K562 (cell line): ENCODE data around the gene KCNF1. TPM values are rescaled to one million over a fixed set of nuclear protein-coding genes. Genes with fewer than 3 reads are reported as not detected.

ENCODE experiments used
- ATAC-seq: fragments of 200-7000 bp; cut with Tn5 transposase; 3 replicates; pipeline ENCODE4 v1.9.1; 2020; ENCODE audit warnings: moderate library complexity
- BruUV-seq: library from RNA; stranded (reverse); fragments of 400-500 nt; replicated peaks from 2 replicates; lab custom pipeline; 2021; lab: Mats Ljungman, UMichigan
- CTCF ChIA-PET: fragments of 300-600 bp; formaldehyde crosslinking; extraction: SDS; loops from one replicate; lab custom pipeline; 2021; ENCODE audit warnings: low intra/inter-chr PET ratio; lab: Yijun Ruan, JAX
- POLR2A ChIA-PET: fragments of 300-600, 350-650 bp; sonication (Branson Sonifier 250); formaldehyde crosslinking; extraction: SDS; loops from one replicate; lab custom pipeline; 2021; ENCODE audit warnings: antibody characterized with exemption, inconsistent platforms; lab: Yijun Ruan, JAX
- DNase-seq, 4 experiments: peaks; one replicate each; pipeline versions ENCODE4 v3.0.0 to v3.0.0-alpha.2; 2011 to 2018; ENCODE audit warnings: low spot score in 3 of 4, mixed read lengths in 3 of 4; ENCODE audit errors: extremely low read depth in 1 of 4
- FAIRE-seq: peaks from 2 replicates; lab custom pipeline; 2011; peaks lifted over from hg19 to GRCh38; lab: Jason Lieb, UNC
- H2AFZ ChIP-seq: 2 replicates; pipeline ENCODE4 v1.6.0; 2011; ENCODE audit warnings: low read depth, low read length, control low read depth, inconsistent platforms
- H3K27ac ChIP-seq: fragments of 200-600 bp; 3 replicates; pipeline ENCODE4 v1.8.0; 2011; ENCODE audit warnings: low read depth, mild to moderate bottlenecking, control low read depth, inconsistent platforms, low read length, moderate library complexity, mixed read lengths; ENCODE audit errors: extremely low read depth
- H3K27me3 ChIP-seq, 2 experiments: fragments of 300-600 bp in 1 of 2; 2 replicates in 1 of 2; 3 replicates in 1 of 2; pipeline versions ENCODE4 v1.6.0 to v1.8.0; 2011; ENCODE audit warnings: inconsistent platforms in 2 of 2, low read length in 2 of 2, mild to moderate bottlenecking in 1 of 2, mixed read lengths in 1 of 2, moderate library complexity in 1 of 2; ENCODE audit not compliant: control insufficient read depth in 2 of 2, insufficient read depth in 2 of 2
- H3K36me3 ChIP-seq: fragments of 300-600 bp; 3 replicates; pipeline ENCODE4 v1.8.0; 2011; ENCODE audit warnings: mild to moderate bottlenecking, low read length, inconsistent platforms; ENCODE audit not compliant: control insufficient read depth, insufficient read depth
- H3K4me1 ChIP-seq, 2 experiments: fragments of 200-600 bp in 1 of 2; replicated peaks in 1 of 2; 2 replicates in 1 of 2; 3 replicates in 1 of 2; pipeline versions ENCODE4 v1.5.1 to v1.8.0; 2011; ENCODE audit warnings: inconsistent platforms in 2 of 2, low read length in 2 of 2, mild to moderate bottlenecking in 1 of 2, mixed read lengths in 1 of 2, moderate library complexity in 1 of 2; ENCODE audit not compliant: control insufficient read depth in 2 of 2, insufficient read depth in 2 of 2
- H3K4me2 ChIP-seq: 2 replicates; pipeline ENCODE4 v1.6.1; 2011; ENCODE audit warnings: low read length, control low read depth, inconsistent platforms, mixed read lengths; ENCODE audit not compliant: insufficient read depth
- H3K4me3 ChIP-seq: fragments of 200-600 bp; sonication (generic), shearing (Covaris generic); 2 replicates; pipeline ENCODE4 v1.5.1; 2016; ENCODE audit warnings: control low read depth, inconsistent platforms
- H3K79me2 ChIP-seq: fragments of 200-600 bp; 3 replicates; pipeline ENCODE4 v1.8.0; 2011; ENCODE audit warnings: low read length, inconsistent platforms; ENCODE audit not compliant: control insufficient read depth, insufficient read depth
- H3K9ac ChIP-seq, 2 experiments: 2 replicates each; pipeline versions ENCODE4 v1.6.0 to v1.6.1; 2011; ENCODE audit warnings: low read depth in 2 of 2, low read length in 2 of 2, control low read depth in 1 of 2, inconsistent platforms in 1 of 2, mild to moderate bottlenecking in 1 of 2, mixed read lengths in 1 of 2; ENCODE audit not compliant: insufficient read depth in 1 of 2
- H3K9me1 ChIP-seq: one replicate; pipeline ENCODE4 v1.6.0; 2011; ENCODE audit warnings: inconsistent platforms, mild to moderate bottlenecking, low read length, moderate library complexity; ENCODE audit not compliant: control insufficient read depth, insufficient read depth
- H3K9me3 ChIP-seq: replicated peaks from 2 replicates; pipeline ENCODE4 v1.5.1; 2011; ENCODE audit warnings: low read depth, low read length, inconsistent platforms; ENCODE audit not compliant: control insufficient read depth, insufficient read depth
- H4K20me1 ChIP-seq: replicated peaks from 2 replicates; pipeline ENCODE4 v1.6.1; 2011; ENCODE audit warnings: low read length, inconsistent platforms, mixed read lengths; ENCODE audit not compliant: control insufficient read depth, insufficient read depth
- AFF4 ChIP-seq: sonication (generic); formaldehyde crosslinking; IDR thresholded peaks from 2 replicates; pipeline ENCODE4 v1.8.0; 2023; ENCODE audit warnings: mild to moderate bottlenecking, missing genetic modification reagents
- CREB3 ChIP-seq: fragments of 450-650 bp; conservative IDR thresholded peaks from 2 replicates; pipeline ENCODE4 v1.6.1; 2016; ENCODE audit warnings: missing genetic modification characterization, low read depth, mild to moderate bottlenecking, missing compliant biosample characterization, moderate library complexity
- GTF2F1 ChIP-seq: IDR thresholded peaks from 2 replicates; pipeline ENCODE4 v1.6.1; 2011; ENCODE audit warnings: low read depth, low read length, improper control_type of control experiment
- MAFG ChIP-seq: fragments of 450-650 bp; conservative IDR thresholded peaks from 2 replicates; pipeline ENCODE4 v1.6.1; 2016; ENCODE audit warnings: missing genetic modification characterization, missing compliant biosample characterization
- MTF1 ChIP-seq: fragments of 250-450 bp; sonication (Bioruptor Pico); IDR thresholded peaks from 2 replicates; pipeline ENCODE4 v1.9.0; 2021; ENCODE audit warnings: moderate library complexity, mild to moderate bottlenecking, inconsistent platforms, borderline replicate concordance
- NCOA2 ChIP-seq, 2 experiments: fragments of 450-650 bp; IDR thresholded peaks; 2 replicates each; pipeline ENCODE4 v1.6.1; 2018; ENCODE audit warnings: mild to moderate bottlenecking in 2 of 2, moderate library complexity in 1 of 2; ENCODE audit not compliant: partially characterized antibody in 2 of 2
- NCOA6 ChIP-seq: fragments of 450-650 bp; IDR thresholded peaks from 2 replicates; pipeline ENCODE4 v1.6.1; 2017; ENCODE audit warnings: mild to moderate bottlenecking
- NEUROD1 ChIP-seq: fragments of 150-350 bp; IDR thresholded peaks from 2 replicates; pipeline ENCODE4 v1.6.1; 2014; ENCODE audit warnings: borderline replicate concordance, low read length, low read depth; ENCODE audit not compliant: partially characterized antibody
- PRMT5 ChIP-seq: sonication (generic); formaldehyde crosslinking; IDR thresholded peaks from 2 replicates; pipeline ENCODE4 v1.5.0; 2020; ENCODE audit warnings: missing genetic modification reagents
- RBM17 ChIP-seq: fragments of 200-400 bp; formaldehyde crosslinking; IDR thresholded peaks from 2 replicates; pipeline ENCODE4 v1.6.1; 2017; ENCODE audit warnings: low read depth, mild to moderate bottlenecking, low read length, borderline replicate concordance
- SUPT5H ChIP-seq: fragments of 450-650 bp; IDR thresholded peaks from 2 replicates; pipeline ENCODE4 v1.6.1; 2016
- THRAP3 ChIP-seq: fragments of 450-650 bp; IDR thresholded peaks from 2 replicates; pipeline ENCODE4 v1.6.1; 2016; ENCODE audit warnings: mild to moderate bottlenecking, inconsistent platforms, borderline replicate concordance
- TRIM28 ChIP-seq: fragments of 450-650 bp; IDR thresholded peaks from 2 replicates; pipeline ENCODE4 v1.6.1; 2017
- VEZF1 ChIP-seq: fragments of 200-800 bp; sonication (Bioruptor generic); IDR thresholded peaks from 2 replicates; pipeline ENCODE4 v1.6.1; 2017; ENCODE audit warnings: missing genetic modification characterization, missing compliant biosample characterization
- ZBTB1 ChIP-seq: sonication (generic); formaldehyde crosslinking; IDR thresholded peaks from 2 replicates; pipeline ENCODE4 v1.8.1; 2023; ENCODE audit warnings: missing genetic modification reagents, low read depth, mild to moderate bottlenecking, borderline replicate concordance
- ZBTB7A ChIP-seq: IDR thresholded peaks from 2 replicates; pipeline ENCODE4 v1.6.1; 2011; ENCODE audit warnings: low read depth, mild to moderate bottlenecking, low read length, moderate library complexity, borderline replicate concordance; ENCODE audit not compliant: control insufficient read depth
- WGBS: fragments of 100-300 bp; shearing (Covaris generic); methylation state at CpG from one replicate; pipeline ENCODE4 v1.1.6; 2016; ENCODE audit warnings: low coverage, mixed read lengths; ENCODE audit not compliant: insufficient coverage; ENCODE audit errors: missing lambda C conversion rate; 5-methylcytosine and 5-hydroxymethylcytosine counted together
- in situ Hi-C: fragments of 300-500 bp; cut with MboI; formaldehyde crosslinking; loops from 4 replicates; pipeline ENCODE4 v1.15.0; 2018; ENCODE audit warnings: inconsistent platforms, mixed read lengths
- intact Hi-C: fragments of 100-400 bp; cut with micrococcal nuclease; formaldehyde crosslinking; loops from 2 replicates; pipeline ENCODE4 v1.14.2; 2022
- polyA plus RNA-seq, 8 experiments: library from polyadenylated mRNA; depleted of rRNA in 4 of 8; stranded (reverse) in 5 of 8; unstranded in 3 of 8; fragments of >200 nt; fragmentation: Nextera tagmentation in 2 of 8; fragmentation: Illumina TruSeq in 1 of 8; extraction: Ambion mirVana in 2 of 8; extraction: Trizol in 1 of 8; gene quantifications; 2 replicates each; pipeline versions ENCODE4 v1.2.1 to v1.2.3, GENCODE V29; 2011 to 2014; ENCODE audit warnings: inconsistent platforms in 1 of 8, missing spikeins in 1 of 8
- total RNA-seq, 7 experiments: library from RNA; depleted of rRNA in 6 of 7; stranded (reverse); fragments of >200 nt in 6 of 7; fragmentation: Illumina TruSeq in 2 of 7; extraction: Trizol in 2 of 7; gene quantifications; 2 replicates each; pipeline versions ENCODE4 v1.2.1 to v1.2.3, GENCODE V29; 2011 to 2021; ENCODE audit warnings: low replicate concordance in 1 of 7

The KCNF1 gene
- total and polyA plus RNA-seq, 9 of the 15 experiments (the other 6 are each of a cell fraction or from before 2014, with no cell fraction given): not detected

GRCh38 chr2:10949835-10950234 lies 38.1 kb downstream of the KCNF1 start:
- 7% methylated on average over 1 of the region's 1 CpG for WGBS
- H3K9me1 ChIP-seq: no peaks in the 10 kb centered on the region
- no peak overlapping the region for H3K4me3 ChIP-seq
- BruUV-seq: no TSS peak
- intact Hi-C loops: no loop called here
- H4K20me1 ChIP-seq: no peaks in the 10 kb centered on the region
- no peak overlapping the region for H3K27ac ChIP-seq
- CTCF ChIA-PET: no interaction called here
- POLR2A ChIA-PET: no interaction called here
- ATAC-seq (no peak), FAIRE-seq (no peak), DNase-seq (no peak)
- no peak overlapping the region for H3K4me2 ChIP-seq
- in situ Hi-C loops: no loop called here
- no peak overlapping the region for H3K9ac ChIP-seq
- no peaks in the 10 kb centered on the region for H3K36me3 ChIP-seq
- H2AFZ ChIP-seq: no peak overlapping the region
- H3K27me3 ChIP-seq: peaks cover 2 to 30% of the 10 kb centered on the region in 2 experiments; a peak in 2 of 5 replicates
- H3K79me2 ChIP-seq: no peaks in the 10 kb centered on the region
- H3K4me1 ChIP-seq: no peaks in the 10 kb centered on the region
- no peaks in the 10 kb centered on the region for H3K9me3 ChIP-seq
- TF ChIP-seq GTF2F1 (no peak), MTF1 (CRISPR knock-in tag) (no peak), NCOA6 (no peak), VEZF1 (CRISPR knock-in tag) (no peak), ZBTB1 (no peak), NCOA2 (IDR thresholded peaks at IDR 0.05; ENCODE audit: partially characterized antibody in 2 of 2) (no peak), THRAP3 (no peak), AFF4 (no peak), MAFG (tag) (no peak), SUPT5H (no peak), CREB3 (tag) (no peak), ZBTB7A (no peak), NEUROD1 (no peak), TRIM28 (no peak), PRMT5 (CRISPR knock-in tag) (no peak), RBM17 (no peak)
